GM19438 (cell line): ENCODE measurements around the gene CRTAP.
"Not testable (repeated sequence)": the region's sequence is repeated elsewhere in the genome, so short reads cannot be mapped to it uniquely, and the experiment has no call there.

Experiments
- ATAC-seq: cut with Tn5 transposase; IDR thresholded peaks from one replicate; pipeline ENCODE4 v1.9.1; 2021; ENCODE audit warnings: low read depth; ENCODE audit not compliant: unreplicated experiment

CRTAP gene

GRCh38 chr3:33171580-33171979 is 57.8 kb downstream of the CRTAP start:
- ATAC-seq, result no peak

- no peak for ATAC-seq
These were observed 59.3 kb downstream of the CRTAP start for GRCh38 chr3:33173103-33173502.

GRCh38 chr3:33173672-33174071 is 59.9 kb downstream of the CRTAP start:
- no peak for ATAC-seq

DNA sequence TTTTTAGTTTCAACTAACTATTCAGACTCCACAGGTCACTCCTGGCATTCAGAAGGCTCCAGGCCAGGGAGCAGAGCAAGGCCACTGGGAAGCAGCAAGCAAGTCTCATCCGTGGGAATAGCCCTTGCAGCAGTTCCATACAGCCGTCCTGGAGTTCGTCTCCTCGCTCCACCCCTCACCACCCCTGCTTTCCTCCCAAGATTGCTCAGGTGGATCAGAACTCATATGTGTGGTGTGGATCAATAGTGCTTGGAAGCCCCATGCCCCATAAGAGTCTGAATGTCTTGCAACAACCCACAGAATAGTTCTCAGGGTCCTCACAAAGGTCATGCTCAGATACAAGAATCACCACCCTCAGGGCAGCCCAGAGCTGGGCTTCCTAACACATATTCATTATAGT is 60.3 kb downstream of the CRTAP start:
- no peak for ATAC-seq

DNA sequence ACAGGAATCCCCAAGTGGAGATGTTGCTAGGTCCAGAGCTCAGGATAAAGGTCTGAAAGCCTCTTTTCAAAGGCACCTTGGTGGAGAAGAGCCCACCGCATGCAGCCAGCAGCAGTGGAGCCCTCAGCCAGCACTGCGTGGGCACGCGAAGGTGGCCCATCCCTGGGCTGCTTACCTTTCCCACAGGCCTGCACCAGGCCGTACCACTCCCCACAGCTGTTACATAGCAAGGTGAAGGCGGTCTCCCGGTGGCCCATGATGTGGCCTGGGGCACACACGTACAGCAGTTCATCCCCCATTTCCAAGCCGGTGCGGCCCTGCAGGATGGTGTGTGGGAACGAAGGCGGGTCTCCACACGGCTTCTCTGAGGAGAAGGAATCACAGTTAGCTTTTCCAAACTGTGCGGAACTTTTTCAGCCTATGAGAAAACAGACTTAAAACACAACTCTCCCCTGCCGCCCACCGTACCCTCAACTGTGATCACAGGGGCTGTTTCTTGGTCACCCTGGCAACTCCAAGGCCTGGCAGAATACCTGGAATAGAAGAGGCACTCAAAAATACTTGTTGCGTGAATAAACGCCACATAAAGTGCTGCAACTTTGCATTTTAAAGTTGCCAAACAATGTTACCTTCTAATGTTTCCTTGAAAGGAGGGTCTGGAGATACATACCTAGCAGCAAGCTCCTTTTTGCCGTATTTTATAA is 61.0 kb downstream of the CRTAP start:
- ATAC-seq, result no peak

GRCh38 chr3:33179132-33179531 is 65.3 kb downstream of the CRTAP start:
- ATAC-seq, result no peak

DNA sequence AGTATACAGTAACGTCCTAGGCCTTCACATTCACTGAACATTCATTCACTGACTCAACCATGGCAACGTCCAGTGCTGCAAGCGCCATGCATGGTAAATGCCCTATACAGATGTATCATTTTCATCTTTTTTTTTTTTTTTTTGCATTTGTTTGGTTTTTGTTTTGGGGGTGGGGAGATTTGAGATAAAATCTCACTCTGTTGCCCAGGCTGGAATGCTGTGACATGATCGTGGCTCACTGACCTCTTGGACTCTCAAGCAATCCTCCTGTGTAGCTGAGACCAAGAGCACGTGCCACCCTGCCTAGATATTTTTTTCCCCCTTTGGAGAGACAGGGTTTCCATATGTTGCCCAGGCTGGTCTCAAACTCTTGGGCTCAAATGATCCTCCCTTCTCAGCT is 67.4 kb downstream of the CRTAP start:
- ATAC-seq, result no peak

- ATAC-seq, result not testable (repeated sequence)
These were observed 67.8 kb downstream of the CRTAP start for GRCh38 chr3:33181641-33182040.

- no peak for ATAC-seq
These were observed 71.0 kb downstream of the CRTAP start for GRCh38 chr3:33184863-33185262.

- ATAC-seq, result no peak
These were observed 72.9 kb downstream of the CRTAP start for GRCh38 chr3:33186524-33187367.

DNA sequence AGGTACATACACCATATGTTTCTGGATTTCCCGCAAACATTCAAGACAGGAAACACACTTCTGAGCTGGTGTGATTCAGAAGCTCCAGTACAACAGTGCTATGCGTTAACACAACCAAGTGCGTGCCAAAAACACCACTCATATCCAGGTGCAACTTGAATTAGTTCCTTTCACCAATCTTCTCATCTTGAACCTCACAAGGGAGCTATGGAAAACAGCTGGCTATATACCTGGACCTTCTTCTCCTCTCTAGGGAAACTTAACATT is 73.5 kb downstream of the CRTAP start:
- no peak for ATAC-seq

DNA sequence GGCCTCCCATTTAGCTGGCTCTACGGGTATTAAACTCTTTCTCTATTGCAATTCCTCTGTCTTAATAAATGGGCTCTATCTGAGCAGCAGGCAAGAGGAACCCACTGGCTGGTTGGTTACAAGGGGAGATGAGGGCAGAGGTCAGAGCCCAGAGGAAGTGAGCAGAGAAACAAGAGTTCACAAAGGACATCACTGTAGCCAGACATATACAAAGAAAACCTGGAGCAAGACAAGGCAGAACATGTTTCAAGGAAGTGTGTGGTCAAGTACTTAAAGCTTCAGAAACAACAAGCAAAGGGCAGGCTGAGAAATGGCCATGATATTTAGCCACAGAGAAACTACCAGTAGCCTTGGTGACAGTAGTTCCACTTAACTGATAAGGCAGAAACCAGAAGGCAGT is 80.5 kb downstream of the CRTAP start:
- no peak for ATAC-seq

DNA sequence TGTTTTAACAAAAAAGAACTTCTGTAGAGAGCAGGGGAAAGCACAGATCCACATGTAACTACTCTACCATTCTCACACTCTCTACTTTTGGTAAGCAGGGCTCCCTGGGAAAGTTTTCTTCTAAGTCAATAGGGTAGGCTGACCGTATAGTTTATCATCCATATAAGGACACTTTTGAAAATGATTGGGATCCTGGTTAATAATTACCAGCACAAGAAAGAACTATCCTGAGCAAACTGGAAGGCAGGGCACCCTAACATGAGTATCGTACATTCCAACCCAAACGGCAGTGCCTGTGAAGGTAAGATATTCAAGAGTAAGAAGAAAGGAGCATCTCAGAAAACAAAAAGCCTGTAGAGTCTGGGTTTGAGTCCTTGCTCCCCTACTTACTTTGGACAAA is 82.7 kb downstream of the CRTAP start:
- ATAC-seq, result no peak
